ENCODE measurements around the gene VWA3B.
"Not testable (repeated sequence)": the region's sequence is repeated elsewhere in the genome, so short reads cannot be mapped to it uniquely, and the experiment has no call there.

The VWA3B gene

GRCh38 chr2:98252038-98252773 is 165.2 kb downstream of the VWA3B start:
- DNase-seq (ENCODE audit: low read depth, low spot score) = no peak

GRCh38 chr2:98253461-98254070 is 166.6 kb downstream of the VWA3B start:
- no peak for DNase-seq (ENCODE audit: low read depth, low spot score)

- DNase-seq (ENCODE audit: low read depth, low spot score) = no peak
Observed at GRCh38 chr2:98254504-98255059, 167.6 kb downstream of the VWA3B start.

- DNase-seq (ENCODE audit: low read depth, low spot score) = no peak
Observed at GRCh38 chr2:98258906-98259305, 171.9 kb downstream of the VWA3B start.

- no peak for DNase-seq (ENCODE audit: low read depth, low spot score)
Observed at GRCh38 chr2:98263362-98263761, 176.4 kb downstream of the VWA3B start.

- DNase-seq (ENCODE audit: low read depth, low spot score) = not testable (repeated sequence)
Observed at GRCh38 chr2:98268225-98268624, 181.3 kb downstream of the VWA3B start.

GRCh38 chr2:98269274-98269673 is 182.3 kb downstream of the VWA3B start:
- DNase-seq (ENCODE audit: low read depth, low spot score) = no peak

- DNase-seq (ENCODE audit: low read depth, low spot score) = no peak
Observed at GRCh38 chr2:98269830-98270229, 182.9 kb downstream of the VWA3B start.

GRCh38 chr2:98277162-98277859 is 190.3 kb downstream of the VWA3B start:
- DNase-seq (ENCODE audit: low read depth, low spot score) = no peak

- DNase-seq (ENCODE audit: low read depth, low spot score) = no peak
Observed at GRCh38 chr2:98278074-98278473, 191.1 kb downstream of the VWA3B start.

- no peak for DNase-seq (ENCODE audit: low read depth, low spot score)
Observed at GRCh38 chr2:98280376-98281102, 193.6 kb downstream of the VWA3B start.

- no peak for DNase-seq (ENCODE audit: low read depth, low spot score)
Observed at GRCh38 chr2:98281607-98282006, 194.6 kb downstream of the VWA3B start.

GRCh38 chr2:98282109-98282508 is 195.1 kb downstream of the VWA3B start:
- DNase-seq (ENCODE audit: low read depth, low spot score) = no peak

- DNase-seq (ENCODE audit: low read depth, low spot score) = no peak
Observed at GRCh38 chr2:98293030-98293429, 206.1 kb downstream of the VWA3B start.

- no peak for DNase-seq (ENCODE audit: low read depth, low spot score)
Observed at GRCh38 chr2:98293931-98294687, 207.1 kb downstream of the VWA3B start.

GRCh38 chr2:98294711-98295110 is 207.7 kb downstream of the VWA3B start:
- no peak for DNase-seq (ENCODE audit: low read depth, low spot score)

GRCh38 chr2:98295275-98295674 is 208.3 kb downstream of the VWA3B start:
- DNase-seq (ENCODE audit: low read depth, low spot score) = no peak

GRCh38 chr2:98295721-98296414 is 208.9 kb downstream of the VWA3B start:
- no peak for DNase-seq (ENCODE audit: low read depth, low spot score)

- no peak for DNase-seq (ENCODE audit: low read depth, low spot score)
Observed at GRCh38 chr2:98296440-98296839, 209.5 kb downstream of the VWA3B start.

All from brain pericyte (primary cell).